Stimulated activated naive CD8-positive, alpha-beta T cell treated with anti-CD3 and anti-CD28 coated beads, Interleukin-15, Interleukin-2, amounts not matched to agents 100 ng/mL and 50 ng/mL, for 24 hours (primary cell): Measurements from ENCODE around the gene EYA2.

Experiments
- H3K27ac Mint-ChIP-seq: one replicate; pipeline ENCODE4 v1.8.0; 2021; ENCODE audit warnings: mild to moderate bottlenecking, mixed read lengths
- H3K27me3 Mint-ChIP-seq: one replicate; pipeline ENCODE4 v1.8.0; 2021; ENCODE audit warnings: mixed read lengths
- H3K36me3 Mint-ChIP-seq: one replicate; pipeline ENCODE4 v1.8.0; 2021; ENCODE audit warnings: low read depth, mixed read lengths
- H3K4me1 Mint-ChIP-seq: one replicate; pipeline ENCODE4 v1.8.0; 2021; ENCODE audit warnings: low read depth, mixed read lengths
- H3K4me3 Mint-ChIP-seq: one replicate; pipeline ENCODE4 v1.8.0; 2021; ENCODE audit warnings: mild to moderate bottlenecking, mixed read lengths
- H3K9me3 Mint-ChIP-seq: one replicate; pipeline ENCODE4 v1.8.0; 2021; ENCODE audit warnings: mixed read lengths

EYA2 gene, protein sequence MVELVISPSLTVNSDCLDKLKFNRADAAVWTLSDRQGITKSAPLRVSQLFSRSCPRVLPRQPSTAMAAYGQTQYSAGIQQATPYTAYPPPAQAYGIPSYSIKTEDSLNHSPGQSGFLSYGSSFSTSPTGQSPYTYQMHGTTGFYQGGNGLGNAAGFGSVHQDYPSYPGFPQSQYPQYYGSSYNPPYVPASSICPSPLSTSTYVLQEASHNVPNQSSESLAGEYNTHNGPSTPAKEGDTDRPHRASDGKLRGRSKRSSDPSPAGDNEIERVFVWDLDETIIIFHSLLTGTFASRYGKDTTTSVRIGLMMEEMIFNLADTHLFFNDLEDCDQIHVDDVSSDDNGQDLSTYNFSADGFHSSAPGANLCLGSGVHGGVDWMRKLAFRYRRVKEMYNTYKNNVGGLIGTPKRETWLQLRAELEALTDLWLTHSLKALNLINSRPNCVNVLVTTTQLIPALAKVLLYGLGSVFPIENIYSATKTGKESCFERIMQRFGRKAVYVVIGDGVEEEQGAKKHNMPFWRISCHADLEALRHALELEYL

DNA sequence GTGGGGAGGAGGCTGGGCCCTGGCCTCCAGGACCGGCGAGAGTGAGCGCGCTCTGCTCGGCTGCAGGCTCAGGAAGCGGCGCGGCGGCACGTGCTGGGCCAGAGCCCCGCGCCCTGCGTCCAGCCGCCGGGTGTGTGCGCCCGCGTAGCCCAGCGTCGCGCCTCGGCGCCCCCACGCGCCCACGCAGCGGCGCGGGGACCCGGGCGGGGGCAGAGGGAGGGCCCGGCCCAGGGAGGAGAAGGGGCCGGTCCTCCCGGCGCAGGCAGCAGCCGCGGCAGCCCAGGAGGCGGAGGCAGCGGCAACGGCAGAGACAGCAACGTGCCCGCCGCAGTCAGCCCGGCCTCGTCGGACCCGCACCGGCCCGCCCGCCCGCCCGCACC, at the start of gene EYA2:
EYA2 (plus strand) TSS at position 265 of the 380 bp plus-strand sequence. CDS start 95,168 bp downstream, outside the sequence.
- Mint-ChIP-seq H3K27me3 (peaks cover 71% of the 10 kb centered on the region), H3K27ac (no peak within 1 kb of the TSS), H3K4me1 (no peaks in the 10 kb centered on the region), H3K4me3 (no peak within 1 kb of the TSS), H3K9me3 (no peaks in the 10 kb centered on the region), H3K36me3 (no peaks in the 10 kb centered on the region)

DNA sequence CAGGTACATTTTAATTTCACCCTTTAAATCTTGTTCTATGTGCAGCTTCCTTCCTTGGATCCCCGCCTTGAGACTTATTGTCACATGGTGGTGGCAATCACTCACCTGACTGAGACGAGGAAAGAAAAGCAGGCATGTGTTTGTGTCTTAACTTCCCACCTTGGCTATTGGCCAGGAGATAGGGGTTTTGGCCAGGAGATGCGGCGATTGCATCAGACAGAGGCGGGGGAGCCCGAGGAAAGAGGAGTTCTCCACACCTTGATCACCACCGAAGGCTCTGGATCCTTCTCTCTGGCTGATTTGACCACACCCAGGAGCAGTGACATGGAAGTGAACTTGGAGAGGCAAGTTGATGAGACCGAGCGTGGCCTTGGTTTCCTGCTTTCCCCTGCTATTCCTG, 49.7 kb upstream of the EYA2 start:
- Mint-ChIP-seq H3K9me3 (peaks cover 4% of the 10 kb centered on the region), H3K36me3 (no peaks in the 10 kb centered on the region), H3K4me3 (no peak overlapping the region), H3K4me1 (no peaks in the 10 kb centered on the region), H3K27ac (no peak overlapping the region), H3K27me3 (peaks cover 16% of the 10 kb centered on the region)

DNA sequence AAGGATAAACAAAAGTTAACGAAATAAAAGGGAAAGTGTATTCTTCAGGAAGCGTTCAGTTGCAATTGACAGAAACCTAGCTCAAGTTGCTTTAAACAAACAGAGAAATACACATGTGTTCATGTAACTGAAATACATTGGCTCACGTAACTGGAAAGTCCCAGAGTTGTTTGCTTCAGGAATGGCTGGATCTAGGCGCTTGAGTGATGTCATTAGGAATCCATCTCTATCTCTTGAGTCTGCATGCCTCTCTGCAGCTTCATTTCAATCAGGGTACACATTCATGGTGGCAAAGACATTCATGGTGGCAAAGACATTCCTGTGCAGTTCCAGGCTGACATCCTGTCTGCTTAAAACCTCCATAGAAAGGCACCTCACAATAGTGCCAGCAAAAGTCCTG, 45.4 kb upstream of the EYA2 start:
- no peak overlapping the region for H3K4me3 Mint-ChIP-seq
- no peaks in the 10 kb centered on the region for H3K36me3 Mint-ChIP-seq
- H3K4me1 Mint-ChIP-seq = no peaks in the 10 kb centered on the region
- H3K27ac Mint-ChIP-seq = no peak overlapping the region
- peaks cover 19% of the 10 kb centered on the region for H3K27me3 Mint-ChIP-seq
- H3K9me3 Mint-ChIP-seq = peaks cover 4% of the 10 kb centered on the region

DNA sequence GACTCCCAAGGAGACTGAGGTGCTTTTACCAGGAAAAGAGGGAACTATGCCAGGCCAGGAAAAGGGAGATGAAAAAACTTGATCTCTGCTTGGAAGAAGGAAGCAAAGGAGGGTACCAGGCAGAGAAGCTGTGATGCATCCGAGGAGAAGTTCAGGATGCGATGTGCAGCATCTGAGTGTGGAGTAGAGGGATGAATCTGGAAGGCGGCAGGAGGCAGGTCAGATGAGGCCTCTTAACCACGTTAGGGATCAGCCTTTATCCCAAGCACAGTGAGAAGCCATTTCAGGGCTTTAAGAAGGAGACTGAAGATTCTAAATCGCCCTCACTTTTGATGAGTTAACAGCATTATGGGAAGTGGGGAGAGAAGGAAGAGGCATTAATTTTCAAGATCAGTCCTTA, 44.9 kb upstream of the EYA2 start:
- no peak overlapping the region for H3K27ac Mint-ChIP-seq
- no peaks in the 10 kb centered on the region for H3K4me1 Mint-ChIP-seq
- H3K9me3 Mint-ChIP-seq = peaks cover 4% of the 10 kb centered on the region
- H3K4me3 Mint-ChIP-seq = no peak overlapping the region
- H3K27me3 Mint-ChIP-seq = peaks cover 19% of the 10 kb centered on the region
- no peaks in the 10 kb centered on the region for H3K36me3 Mint-ChIP-seq

DNA sequence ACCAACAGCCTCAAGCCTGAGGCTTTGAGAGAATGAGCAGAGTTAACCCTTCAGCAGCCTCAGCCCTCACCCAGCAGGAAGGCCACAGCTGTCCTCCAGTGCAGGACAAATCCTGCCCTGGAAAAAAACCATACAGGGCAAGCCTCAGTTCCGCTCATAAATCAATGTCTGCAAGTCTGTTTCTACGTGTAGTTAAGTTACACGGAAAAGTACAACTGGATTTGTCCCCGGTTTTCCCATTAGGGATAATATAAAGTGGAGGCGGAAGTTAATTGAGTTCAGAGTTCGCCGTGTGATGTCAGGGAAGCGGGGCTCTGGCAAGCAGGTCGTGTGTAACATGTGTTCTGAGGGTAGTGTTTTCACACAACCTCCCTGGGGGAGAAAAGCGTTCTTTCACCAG, 44.2 kb upstream of the EYA2 start:
- H3K36me3 Mint-ChIP-seq = no peaks in the 10 kb centered on the region
- no peak overlapping the region for H3K4me3 Mint-ChIP-seq
- H3K9me3 Mint-ChIP-seq = peaks cover 4% of the 10 kb centered on the region
- H3K27me3 Mint-ChIP-seq = peaks cover 19% of the 10 kb centered on the region
- no peak overlapping the region for H3K27ac Mint-ChIP-seq
- no peaks in the 10 kb centered on the region for H3K4me1 Mint-ChIP-seq

DNA sequence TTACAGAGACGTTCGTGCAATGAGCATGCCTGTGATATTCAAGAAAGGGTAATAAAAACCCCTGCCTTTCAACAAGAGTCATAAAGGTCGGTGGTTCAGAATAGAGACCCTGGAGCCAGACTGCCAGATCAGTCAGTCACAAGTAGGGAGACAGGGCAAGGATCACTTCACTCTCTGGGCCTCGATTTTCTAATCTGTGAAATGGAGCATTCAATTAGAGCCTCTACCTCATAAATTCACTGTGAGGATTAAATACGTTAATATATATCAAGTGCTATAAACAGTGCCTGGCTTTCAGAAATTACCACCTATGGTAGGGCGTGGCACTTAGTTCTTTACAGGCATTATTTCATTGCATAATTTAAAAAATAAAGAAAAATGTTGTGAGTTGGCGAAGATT, 43.7 kb upstream of the EYA2 start:
- Mint-ChIP-seq H3K4me3 (no peak overlapping the region), H3K9me3 (peaks cover 4% of the 10 kb centered on the region), H3K36me3 (no peaks in the 10 kb centered on the region), H3K27me3 (peaks cover 19% of the 10 kb centered on the region), H3K4me1 (no peaks in the 10 kb centered on the region), H3K27ac (no peak overlapping the region)

DNA sequence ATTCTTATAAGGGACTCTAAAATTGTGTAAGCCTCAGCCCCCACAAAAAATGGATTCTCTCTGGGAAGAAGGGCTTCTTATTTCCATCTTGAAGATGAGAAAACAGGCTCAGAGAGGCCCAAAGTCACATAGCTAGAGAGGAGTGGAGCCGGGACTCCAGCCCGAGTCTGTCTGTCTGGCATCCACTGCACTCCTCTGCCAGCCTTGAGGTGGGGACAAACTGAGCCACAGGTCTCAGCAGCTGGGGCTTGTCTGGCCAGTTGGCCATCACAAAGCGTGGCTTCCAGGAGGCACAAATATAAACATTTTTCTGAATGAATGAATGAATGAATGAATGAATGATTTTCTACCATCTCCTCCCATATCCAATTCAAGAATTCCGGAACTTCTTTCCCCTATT, 42.9 kb upstream of the EYA2 start:
- H3K36me3 Mint-ChIP-seq = no peaks in the 10 kb centered on the region
- peaks cover 4% of the 10 kb centered on the region for H3K9me3 Mint-ChIP-seq
- H3K4me3 Mint-ChIP-seq = no peak overlapping the region
- no peaks in the 10 kb centered on the region for H3K4me1 Mint-ChIP-seq
- H3K27me3 Mint-ChIP-seq = peaks cover 19% of the 10 kb centered on the region
- H3K27ac Mint-ChIP-seq = no peak overlapping the region

DNA sequence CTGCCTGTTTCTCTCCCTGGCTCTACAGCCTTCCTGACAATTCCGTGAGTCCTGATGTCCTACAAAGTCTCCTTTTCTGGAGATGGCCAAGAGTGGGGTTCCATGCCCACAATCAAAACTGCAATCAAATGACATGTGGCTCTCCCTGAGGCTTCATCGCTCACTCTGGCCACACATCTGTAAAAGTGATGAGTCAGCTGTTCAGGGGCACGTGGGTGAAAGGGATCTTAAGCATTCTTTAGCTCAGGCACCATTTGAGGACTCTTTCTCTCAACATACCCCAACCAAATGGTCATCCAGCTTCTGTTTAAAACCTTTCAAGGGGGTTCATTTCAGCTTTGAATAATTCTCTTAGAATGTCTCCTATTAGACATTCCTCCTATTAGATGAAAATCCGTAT, 42.3 kb upstream of the EYA2 start:
- peaks cover 4% of the 10 kb centered on the region for H3K9me3 Mint-ChIP-seq
- H3K27ac Mint-ChIP-seq = no peak overlapping the region
- no peak overlapping the region for H3K4me3 Mint-ChIP-seq
- no peaks in the 10 kb centered on the region for H3K4me1 Mint-ChIP-seq
- H3K27me3 Mint-ChIP-seq = peaks cover 19% of the 10 kb centered on the region
- no peaks in the 10 kb centered on the region for H3K36me3 Mint-ChIP-seq

DNA sequence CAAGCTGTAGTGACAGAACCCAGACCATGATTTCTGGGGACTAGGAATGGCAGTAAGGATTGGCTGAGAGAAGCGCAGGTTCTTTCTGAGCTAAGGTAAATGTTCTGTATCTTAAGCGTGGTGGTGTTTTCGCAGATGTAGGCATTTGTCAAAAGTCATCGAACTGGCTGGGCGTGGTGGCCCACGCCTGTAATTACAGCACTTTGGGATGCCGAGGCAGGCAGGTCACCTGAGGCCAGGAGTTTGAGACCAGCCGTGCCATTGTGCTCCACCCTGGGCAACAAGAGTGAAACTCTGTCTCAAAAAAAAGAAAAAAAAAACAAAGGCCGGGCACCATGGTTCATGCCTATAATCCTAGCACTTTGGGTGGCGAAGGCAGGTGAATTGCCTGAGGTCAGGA, 40.7 kb upstream of the EYA2 start:
- peaks cover 17% of the 10 kb centered on the region for H3K27me3 Mint-ChIP-seq
- H3K4me1 Mint-ChIP-seq = no peaks in the 10 kb centered on the region
- no peak overlapping the region for H3K4me3 Mint-ChIP-seq
- H3K36me3 Mint-ChIP-seq = no peaks in the 10 kb centered on the region
- no peak overlapping the region for H3K27ac Mint-ChIP-seq
- no peaks in the 10 kb centered on the region for H3K9me3 Mint-ChIP-seq

DNA sequence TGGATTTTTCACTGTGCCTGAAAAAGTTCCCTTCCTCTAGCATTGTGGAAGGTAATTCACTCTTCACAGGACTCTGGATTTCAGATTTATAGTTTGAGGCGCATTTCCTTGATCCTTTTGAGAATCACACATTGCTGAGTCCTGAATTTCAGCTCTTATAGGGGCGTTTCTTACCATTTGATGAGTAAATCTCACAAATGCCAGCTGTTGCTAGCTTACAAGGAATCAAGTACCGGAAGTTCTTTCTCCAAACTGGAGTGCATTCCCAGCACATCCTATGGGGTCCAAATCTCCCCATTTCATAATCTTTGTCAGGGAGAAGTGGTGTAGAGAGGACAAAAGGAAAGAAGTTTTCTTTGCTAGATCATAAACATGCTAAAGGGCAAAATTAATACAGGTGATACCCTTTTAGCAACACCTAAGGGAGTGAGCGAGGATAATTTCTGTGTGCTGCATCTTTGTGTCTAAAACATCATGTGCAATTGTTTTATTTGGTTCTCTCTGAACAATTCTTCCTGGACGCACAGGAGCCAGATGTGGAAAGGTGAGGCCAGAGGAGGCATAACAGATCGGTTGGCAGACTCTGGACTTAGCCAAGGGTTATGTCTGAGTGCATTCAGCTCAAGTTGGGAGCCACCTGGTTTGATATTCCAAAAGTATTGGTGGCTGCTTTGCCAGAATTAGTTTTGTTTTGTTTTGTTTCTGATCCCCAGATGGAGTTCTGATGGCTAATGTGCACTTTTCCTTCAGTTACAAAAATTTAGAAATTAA, 37.4 kb upstream of the EYA2 start:
- Mint-ChIP-seq H3K27ac (no peak overlapping the region), H3K36me3 (no peaks in the 10 kb centered on the region), H3K27me3 (peaks cover 17% of the 10 kb centered on the region), H3K4me1 (no peaks in the 10 kb centered on the region), H3K9me3 (no peaks in the 10 kb centered on the region), H3K4me3 (no peak overlapping the region)

DNA sequence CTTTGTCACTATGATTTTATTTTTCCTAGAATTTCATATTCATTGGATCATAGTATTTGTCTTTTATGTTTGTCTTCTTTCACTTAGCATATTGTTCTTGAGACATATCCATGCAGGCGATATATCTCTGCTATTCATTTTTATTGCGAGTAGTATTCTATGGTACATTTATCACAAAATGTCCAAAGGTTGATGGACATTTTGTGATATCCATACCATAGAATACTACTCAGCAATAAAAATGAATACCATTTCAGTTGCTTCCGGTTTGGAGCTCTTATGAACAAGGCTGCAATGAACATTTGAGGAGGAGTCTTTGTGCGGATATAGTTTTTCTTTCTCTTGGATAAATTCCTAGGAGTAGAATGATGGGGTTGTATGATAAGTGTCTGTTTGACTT, 28.8 kb upstream of the EYA2 start:
- H3K27ac Mint-ChIP-seq = no peak overlapping the region
- H3K27me3 Mint-ChIP-seq = peaks cover 43% of the 10 kb centered on the region
- H3K36me3 Mint-ChIP-seq = no peaks in the 10 kb centered on the region

DNA sequence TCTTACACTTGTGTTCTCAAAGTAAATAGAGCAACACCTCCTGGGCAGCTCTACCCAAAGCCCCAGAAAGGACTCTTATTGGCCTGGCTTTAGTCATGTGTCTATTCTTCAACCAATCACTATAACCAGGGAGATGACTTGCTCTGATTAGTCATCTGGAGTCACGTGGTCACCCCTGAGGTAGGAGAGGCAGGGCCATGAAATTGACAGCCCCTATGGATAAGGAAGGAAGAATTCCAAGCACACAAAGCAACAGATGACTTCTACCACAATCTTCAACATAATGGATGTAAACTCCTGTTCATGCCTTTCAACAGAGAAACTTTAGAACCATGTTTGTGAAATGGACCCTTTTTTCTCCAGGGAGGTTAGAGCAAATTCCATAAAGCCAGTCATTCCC, 24.6 kb upstream of the EYA2 start:
- Mint-ChIP-seq H3K9me3 (peaks cover 14% of the 10 kb centered on the region), H3K27ac (no peak overlapping the region), H3K4me1 (no peaks in the 10 kb centered on the region), H3K4me3 (no peak overlapping the region), H3K36me3 (no peaks in the 10 kb centered on the region), H3K27me3 (peaks cover 33% of the 10 kb centered on the region)

More for the DNA sequence above, 28.8 kb upstream of the EYA2 start:
- peaks cover 18% of the 10 kb centered on the region for H3K9me3 Mint-ChIP-seq
- no peaks in the 10 kb centered on the region for H3K4me1 Mint-ChIP-seq
- H3K4me3 Mint-ChIP-seq = no peak overlapping the region

DNA sequence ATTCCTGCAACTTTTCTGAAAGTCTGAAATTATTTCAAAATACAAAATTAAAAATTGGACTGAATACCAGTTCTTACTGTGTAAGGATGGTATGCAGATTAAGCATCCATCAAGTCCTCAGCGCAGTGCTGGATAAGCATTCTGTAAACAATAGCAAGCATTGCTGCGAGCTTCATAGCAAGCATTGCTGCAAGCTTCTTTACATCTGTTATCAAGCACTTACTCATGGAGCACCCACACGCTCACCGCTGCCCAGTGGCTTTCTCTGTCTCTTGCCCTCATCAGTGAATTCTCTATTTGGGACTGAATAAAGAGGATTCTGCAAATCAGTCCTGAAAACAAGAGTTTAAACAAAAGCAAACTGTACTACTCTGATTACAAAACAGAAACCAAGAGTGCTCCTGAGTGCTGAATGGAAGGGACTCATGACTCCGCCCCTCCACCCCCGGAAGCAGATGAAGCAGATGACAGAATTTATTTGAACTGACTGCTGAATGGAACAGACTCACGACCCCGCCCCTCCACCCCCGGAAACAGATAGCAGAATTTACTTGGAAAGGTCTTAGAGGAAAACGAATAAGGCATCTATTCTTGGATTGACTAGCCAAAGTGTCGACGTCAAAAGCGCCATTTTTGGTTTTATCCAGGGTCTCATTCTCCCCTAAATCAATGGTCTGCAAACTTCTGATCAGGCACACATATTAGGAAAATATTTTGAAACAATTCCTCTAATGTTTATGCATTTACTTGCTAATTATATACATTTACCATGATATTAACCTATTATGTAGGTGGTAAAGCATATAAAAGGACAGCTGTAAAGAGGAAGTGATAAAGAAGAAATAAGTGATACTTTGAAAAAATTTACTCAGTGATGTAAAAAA, 22.1 kb upstream of the EYA2 start:
- Mint-ChIP-seq H3K36me3 (no peaks in the 10 kb centered on the region), H3K4me1 (no peaks in the 10 kb centered on the region), H3K27me3 (peaks cover 28% of the 10 kb centered on the region), H3K9me3 (peaks cover 14% of the 10 kb centered on the region), H3K27ac (no peak overlapping the region), H3K4me3 (no peak overlapping the region)

DNA sequence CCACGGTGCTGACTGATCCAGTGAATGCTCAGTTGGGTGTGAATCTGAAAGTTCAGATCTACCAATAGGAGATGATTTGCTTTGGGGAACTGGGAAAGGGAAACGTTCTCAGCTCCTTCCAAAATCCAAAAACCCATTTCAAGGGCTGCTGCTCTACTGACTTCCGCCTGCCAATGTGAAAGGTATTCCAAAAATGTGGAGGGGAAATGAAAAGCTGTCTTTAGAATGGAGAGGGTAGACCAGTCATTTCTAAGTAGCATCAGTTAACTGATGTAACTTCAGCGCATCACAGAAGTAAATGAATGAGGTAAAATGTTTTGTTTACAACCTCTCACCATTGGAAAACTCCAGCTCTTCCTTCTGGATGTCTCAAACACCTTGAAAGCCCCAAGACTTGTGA, 19.6 kb upstream of the EYA2 start:
- H3K4me3 Mint-ChIP-seq = no peak overlapping the region
- H3K4me1 Mint-ChIP-seq = no peaks in the 10 kb centered on the region
- H3K27ac Mint-ChIP-seq = no peak overlapping the region
- peaks cover 3% of the 10 kb centered on the region for H3K9me3 Mint-ChIP-seq
- H3K27me3 Mint-ChIP-seq = peaks cover 13% of the 10 kb centered on the region
- no peaks in the 10 kb centered on the region for H3K36me3 Mint-ChIP-seq

DNA sequence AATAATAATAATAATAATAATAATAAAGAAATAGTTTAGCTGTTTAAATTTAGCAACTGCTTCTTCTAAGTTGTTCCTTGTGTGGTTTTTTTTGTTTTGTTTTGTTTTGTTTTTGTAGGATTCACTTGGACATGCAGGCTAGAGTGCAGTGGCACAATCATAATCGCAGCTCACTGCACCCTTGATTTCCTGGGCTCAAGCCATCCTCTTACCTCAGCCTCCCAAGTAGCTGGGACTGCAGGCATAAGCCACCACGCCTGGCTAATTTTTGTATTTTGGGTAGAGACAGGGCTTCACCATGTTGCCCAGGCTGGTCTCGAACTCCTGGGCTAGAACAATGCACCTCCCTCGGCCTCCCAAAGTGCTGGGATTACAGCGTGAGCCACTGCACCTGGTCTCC, 15.3 kb upstream of the EYA2 start:
- Mint-ChIP-seq H3K27me3 (peaks cover 18% of the 10 kb centered on the region), H3K27ac (no peak overlapping the region), H3K9me3 (no peaks in the 10 kb centered on the region), H3K4me3 (no peak overlapping the region), H3K4me1 (no peaks in the 10 kb centered on the region), H3K36me3 (no peaks in the 10 kb centered on the region)
